Measurements from ENCODE around the gene CNEP1R1. TPM values are rescaled to one million over a fixed set of nuclear protein-coding genes. Genes with fewer than 3 reads are reported as not detected.
A peak's percentile ranks its signal among the peaks of the same experiment; 100 is the strongest.

CNEP1R1 gene
- total and polyA plus RNA-seq, 2 experiments from 2014 or later, result 13.8 to 30.3 TPM

DNA sequence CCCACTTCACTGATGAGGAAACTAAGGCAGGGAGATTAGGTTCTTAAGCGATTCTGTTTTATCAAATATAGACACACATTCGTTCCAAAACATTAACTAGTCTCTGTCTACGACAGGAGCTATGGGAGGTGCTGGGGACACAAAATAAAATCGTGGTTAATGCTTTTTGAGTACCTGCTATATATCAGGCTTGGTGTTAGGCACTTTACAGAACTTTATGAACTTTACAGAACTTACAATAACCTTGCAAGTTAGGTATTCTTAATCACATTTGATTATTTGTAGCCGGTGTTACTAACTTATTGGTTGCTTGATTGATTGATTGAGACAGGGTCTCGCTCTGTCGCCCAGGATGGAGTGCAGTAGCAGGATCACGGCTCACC, 40.2 kb downstream of the CNEP1R1 start (continued):
- no peak for TF ChIP-seq CTCF (conservative IDR thresholded peaks at IDR 0.05; ENCODE audit: low read depth in 2 of 2)
- TF ChIP-seq EZH2 (IDR thresholded peaks at IDR 0.05; ENCODE audit: low read depth, unreplicated experiment), result no peak
- TF ChIP-seq REST (IDR thresholded peaks at IDR 0.05; ENCODE audit: unreplicated experiment), result no peak
- TF ChIP-seq CREB1 (CRISPR knock-in tag; IDR thresholded peaks at IDR 0.05; ENCODE audit: low read depth), result no peak
- no peak for TF ChIP-seq ETS1 (IDR thresholded peaks at IDR 0.05)

GRCh38 chr16:50065624-50066481, 40.8 kb downstream of the CNEP1R1 start, which contains the start of gene HEATR3:
Gene HEATR3 (plus strand): TSS chr16:50065970. CDS start chr16:50066132, 162 bp downstream.
- Mint-ChIP-seq H3K27ac (peak within 1 kb of the TSS; percentile 89), H3K4me1 (peaks cover 16% of the 10 kb centered on the region), H3K9me3 (no peaks in the 10 kb centered on the region), H3K4me3 (peak within 1 kb of the TSS; percentile 84), H3K27me3 (ENCODE audit: insufficient read depth, low read depth, poor library complexity) (peaks cover 6% of the 10 kb centered on the region), H3K36me3 (ENCODE audit: low read depth) (peaks cover 22% of the 10 kb centered on the region)
- H3K4me2 ChIP-seq, result peak within 1 kb of the TSS; percentile 99
- H3K79me2 ChIP-seq (replicated peaks; ENCODE audit: insufficient read depth), result peaks cover 26% of the 10 kb centered on the region
- peaks cover 7% of the 10 kb centered on the region; the same call in 1 of the 2 replicates for H4K20me1 ChIP-seq (replicated peaks; ENCODE audit: insufficient read depth)
- peak within 1 kb of the TSS; percentile 92; the same call in 1 of the 2 replicates for H3K27ac ChIP-seq (ENCODE audit: low read depth)
- no peaks in the 10 kb centered on the region for H3K27me3 ChIP-seq (ENCODE audit: insufficient read depth)
- peak; percentile 95 for ATAC-seq
- no peaks in the 10 kb centered on the region for H3K9me2 ChIP-seq (ENCODE audit: insufficient read depth)
- H3K36me3 ChIP-seq (ENCODE audit: insufficient read depth), result no peaks in the 10 kb centered on the region; the same call in 1 of the 2 replicates
- peak within 1 kb of the TSS; percentile 93 for H2AFZ ChIP-seq
- peaks cover 8% of the 10 kb centered on the region; the same call in 1 of the 2 replicates for H3K4me1 ChIP-seq (ENCODE audit: insufficient read depth)
- H3F3A ChIP-seq (replicated peaks; ENCODE audit: low read depth), result 0 out of 2 replicates have a peak, but pooled peaks cover 2% of the 10 kb centered on the region
- peak; percentile 94 for DNase-seq (ENCODE audit: low spot score)
- H3K4me3 ChIP-seq, result peak within 1 kb of the TSS; percentile 97
- TF ChIP-seq REST (IDR thresholded peaks at IDR 0.05; ENCODE audit: unreplicated experiment) (no peak), EZH2 (IDR thresholded peaks at IDR 0.05; ENCODE audit: low read depth, unreplicated experiment) (no peak), ZNF114 (CRISPR knock-in tag; IDR thresholded peaks at IDR 0.05) (no peak), NANOG (IDR thresholded peaks at IDR 0.05; ENCODE audit: borderline replicate concordance) (no peak), ETS1 (IDR thresholded peaks at IDR 0.05) (no peak), JUNB (IDR thresholded peaks at IDR 0.05; ENCODE audit: unreplicated experiment) (no peak), EZH2phosphoT487 (IDR thresholded peaks at IDR 0.05; ENCODE audit: unreplicated experiment) (no peak)
